HG02798 (cell line): ENCODE results near the gene ASB2.
A peak's percentile ranks its signal among the peaks of the same experiment; 100 is the strongest.

Experiments used
- ATAC-seq: cut with Tn5 transposase; IDR thresholded peaks from one replicate; pipeline ENCODE4 v1.9.1; 2021; ENCODE audit warnings: mild to moderate bottlenecking; ENCODE audit not compliant: unreplicated experiment, poor library complexity

The ASB2 gene

DNA sequence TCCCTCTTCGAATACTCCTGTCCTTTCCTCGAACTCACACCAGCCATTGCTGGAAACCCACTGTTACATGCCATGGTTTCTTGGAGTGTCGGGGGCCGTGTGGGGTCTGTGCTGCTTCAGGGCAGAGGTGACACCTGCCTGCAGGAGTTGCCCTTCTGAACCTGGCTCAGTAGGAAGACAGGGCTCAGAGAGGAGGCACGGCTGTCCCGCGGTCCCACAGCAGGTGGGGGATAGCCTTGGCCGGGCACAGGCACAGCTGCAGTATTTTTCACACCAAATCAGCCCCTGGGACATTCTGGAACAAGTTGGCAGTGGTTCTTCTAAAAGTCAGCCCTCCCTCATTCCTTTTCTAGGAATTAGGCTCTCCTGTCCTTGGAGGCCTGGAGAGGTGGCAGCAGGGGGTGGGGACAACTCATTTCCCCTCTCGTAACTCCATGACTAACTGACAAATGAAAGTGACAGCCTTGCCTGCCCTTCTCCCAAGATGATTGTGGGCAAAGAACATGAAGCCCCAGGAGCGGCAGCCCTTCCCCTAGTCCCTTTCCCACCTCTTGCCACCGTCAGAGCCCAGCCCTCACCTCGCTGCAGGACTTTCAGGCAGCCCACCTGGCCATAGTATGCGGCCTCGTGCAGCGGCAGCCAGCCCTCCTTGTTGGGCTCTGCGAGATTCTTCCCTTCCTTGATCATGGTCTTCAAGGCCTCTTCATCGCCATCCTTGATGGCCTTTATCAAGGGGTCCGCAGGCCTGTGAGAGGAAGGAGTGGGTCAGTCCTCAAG lies 22.4 kb downstream of the ASB2 start:
- no peak for ATAC-seq

DNA sequence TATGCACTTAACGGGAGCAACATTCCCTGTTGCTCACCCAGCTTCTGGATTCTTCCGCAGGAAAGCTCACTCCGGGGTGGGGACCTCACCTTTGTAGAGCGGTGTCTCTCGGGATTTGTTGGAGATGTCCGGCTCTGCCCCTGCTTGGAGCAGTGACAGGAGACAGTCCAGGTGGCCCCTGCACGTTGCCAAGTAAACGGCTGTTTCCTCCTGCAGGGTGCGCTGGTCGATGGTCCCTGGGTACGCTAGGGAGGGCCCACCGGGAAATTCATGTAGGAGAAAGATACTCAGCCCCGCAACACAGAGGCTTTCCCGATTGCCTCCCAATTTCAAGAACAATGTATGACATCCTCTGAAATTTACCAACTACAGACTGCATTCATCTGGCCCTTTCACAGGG lies 23.1 kb downstream of the ASB2 start:
- ATAC-seq, result no peak

DNA sequence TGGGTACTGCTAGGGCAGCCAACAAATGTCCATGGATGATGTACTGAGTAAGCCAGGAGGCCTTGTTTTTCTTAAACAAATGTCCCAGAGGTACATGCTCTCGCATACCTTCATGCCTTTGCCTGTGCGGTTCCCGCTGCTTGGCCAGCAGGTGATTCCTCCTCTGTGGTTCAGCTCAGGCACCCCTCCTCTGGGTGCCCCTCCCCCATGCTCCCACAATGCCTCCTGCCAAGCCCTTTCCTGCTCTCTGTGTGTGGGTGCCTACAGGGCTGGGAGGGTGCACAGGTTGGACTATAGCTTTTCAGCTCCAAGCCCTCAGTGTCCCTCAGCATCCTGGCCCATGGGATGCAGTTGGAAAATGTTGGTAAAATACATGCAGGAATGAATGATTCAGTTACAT lies 23.5 kb downstream of the ASB2 start:
- no peak for ATAC-seq

DNA sequence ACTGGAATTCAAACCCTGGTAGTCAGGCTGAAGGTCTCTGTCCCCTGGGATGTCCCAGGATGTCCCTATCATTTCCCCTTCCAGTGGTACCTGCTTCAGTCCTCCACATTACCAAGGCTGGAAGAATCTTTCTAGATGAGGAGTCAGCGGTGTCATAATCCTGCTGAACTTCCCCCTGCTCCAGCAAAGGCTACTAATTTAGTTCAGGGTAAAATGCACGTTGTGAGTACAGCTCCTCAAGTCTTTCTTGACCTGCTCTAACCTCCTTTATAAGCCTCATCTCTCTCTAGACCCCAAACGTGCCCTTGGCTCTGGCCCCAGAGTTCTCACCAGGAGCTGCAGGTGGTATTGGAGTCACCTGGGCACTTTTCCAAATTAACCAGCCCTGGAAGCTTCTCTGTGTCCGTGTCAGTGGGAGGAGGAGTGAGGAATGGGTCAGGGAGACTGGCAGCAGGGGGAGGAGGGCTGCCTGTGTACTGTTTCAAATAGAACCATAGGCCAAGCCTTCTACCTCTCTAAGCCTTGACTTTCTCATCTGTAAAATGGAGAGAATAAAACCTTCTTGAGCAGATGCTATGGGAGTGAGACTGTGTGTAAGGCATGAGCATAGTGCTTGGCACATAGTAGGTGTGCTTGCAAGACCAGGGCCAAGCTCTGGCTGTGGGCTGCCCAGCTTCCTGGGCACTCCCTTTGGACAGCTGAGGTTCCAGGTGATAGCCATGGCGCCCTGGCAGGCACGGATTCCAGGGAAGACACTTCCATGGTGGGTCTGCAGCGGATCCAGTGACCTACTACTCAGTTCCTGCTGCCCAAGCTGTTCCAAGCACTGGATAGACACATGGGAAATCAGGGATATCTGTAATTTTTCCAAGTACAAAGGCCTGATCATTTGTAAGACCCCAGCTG lies 24.5 kb downstream of the ASB2 start:
- ATAC-seq, result no peak

DNA sequence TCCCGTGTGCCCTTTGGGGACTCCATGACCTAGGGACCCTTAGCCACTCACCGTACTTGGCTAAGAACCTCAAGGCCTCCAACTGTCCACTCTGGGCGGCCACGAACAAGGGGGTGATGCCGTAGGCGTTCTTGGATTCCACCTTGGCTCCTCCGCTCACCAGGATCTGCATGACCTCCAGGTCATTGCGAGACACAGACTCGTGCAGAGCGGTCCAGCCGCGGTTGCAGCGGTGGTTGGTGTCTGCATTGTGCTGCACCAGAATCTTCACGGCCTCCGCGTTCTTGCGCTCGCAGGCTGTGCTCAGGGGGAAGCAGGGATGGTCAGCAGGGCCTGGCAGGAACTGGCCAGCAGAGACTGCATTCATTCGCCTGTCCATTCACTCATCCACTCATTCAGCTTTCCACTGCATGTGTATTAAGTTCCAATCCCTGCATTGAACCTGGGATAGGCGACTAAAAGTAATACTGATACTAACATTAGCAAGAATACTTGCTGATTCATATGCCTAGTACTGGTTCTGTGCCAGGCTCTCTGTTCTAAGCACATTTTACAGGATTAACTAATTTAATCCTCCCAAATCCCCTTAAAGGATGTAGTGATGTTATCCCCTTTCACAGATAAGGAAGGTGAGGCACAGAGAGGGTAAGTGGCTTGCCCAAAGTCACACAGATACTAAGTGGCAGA lies 25.3 kb downstream of the ASB2 start:
- no peak for ATAC-seq

DNA sequence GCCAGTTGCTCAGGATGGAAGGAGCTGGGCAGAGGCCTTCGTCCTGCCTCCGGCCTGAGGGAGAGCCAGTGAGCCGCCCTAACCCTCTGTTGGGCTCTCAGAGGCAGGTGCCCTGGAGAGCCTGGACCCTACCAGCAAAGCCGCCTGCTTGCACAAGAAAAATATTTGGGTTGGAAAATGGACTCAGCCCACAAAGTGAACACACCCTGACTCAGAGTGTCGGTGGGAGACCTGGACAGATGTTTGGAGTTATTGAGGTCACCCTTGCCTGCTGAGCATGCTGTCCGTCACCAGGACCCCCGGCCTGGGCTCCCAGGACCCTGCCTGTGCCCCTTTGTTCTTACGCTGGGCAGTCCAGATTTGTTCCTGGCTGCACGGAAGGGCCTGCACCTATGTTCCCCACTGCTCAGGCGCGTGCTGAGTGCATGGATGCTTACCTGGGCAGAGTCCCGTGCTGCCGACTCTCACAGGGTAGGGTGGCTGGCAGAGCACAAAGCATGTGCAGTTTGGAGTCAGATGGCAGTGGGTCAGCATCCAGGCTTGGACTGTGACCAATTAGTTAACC lies 26.8 kb downstream of the ASB2 start:
- no peak for ATAC-seq

DNA sequence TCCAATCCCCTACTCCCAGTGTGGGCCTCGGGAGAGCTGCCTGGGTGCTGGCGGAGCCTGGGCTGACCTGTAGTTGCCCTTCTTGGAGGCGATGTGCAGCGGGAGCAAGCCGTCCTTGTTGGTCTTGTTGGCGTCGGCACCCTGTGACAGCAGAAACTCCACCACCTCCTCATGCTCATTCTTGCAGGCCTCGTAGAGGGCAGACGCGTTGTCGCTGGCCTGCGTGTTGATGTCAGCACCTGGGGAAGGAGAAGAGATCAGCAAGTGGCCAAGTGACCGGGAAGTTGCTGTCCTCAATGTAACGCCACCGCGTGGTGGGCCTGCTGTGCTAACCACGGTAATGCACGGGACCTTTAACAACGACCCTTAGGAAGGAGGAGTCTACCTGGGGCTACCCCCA lies 29.1 kb downstream of the ASB2 start:
- ATAC-seq, result no peak

DNA sequence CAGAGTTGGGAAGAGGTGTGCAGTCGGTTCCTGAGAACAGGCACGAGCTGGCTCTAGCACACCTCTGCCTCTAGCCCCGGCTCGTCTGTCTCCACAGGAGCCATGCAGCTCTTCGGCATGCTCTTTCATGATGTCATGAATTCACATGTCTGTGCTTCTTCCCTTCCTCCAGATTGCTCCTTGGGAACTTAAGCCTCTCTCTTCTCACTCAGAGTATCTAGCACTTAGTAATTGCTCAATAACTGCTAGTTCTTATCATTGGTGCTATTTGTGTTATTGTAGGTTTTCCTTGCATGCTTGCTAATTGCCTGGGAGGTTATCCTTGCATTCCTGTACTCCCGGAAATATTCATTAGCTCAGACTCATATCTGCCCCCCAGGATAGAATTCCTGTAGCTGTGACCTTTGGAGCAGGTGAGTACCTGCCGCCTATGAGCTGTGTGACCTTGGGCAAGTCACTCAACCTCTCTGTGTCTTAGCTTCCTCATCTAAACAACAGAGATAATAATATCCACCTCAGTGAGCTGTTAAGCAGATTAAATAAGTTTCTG lies 29.8 kb downstream of the ASB2 start:
- no peak for ATAC-seq

DNA sequence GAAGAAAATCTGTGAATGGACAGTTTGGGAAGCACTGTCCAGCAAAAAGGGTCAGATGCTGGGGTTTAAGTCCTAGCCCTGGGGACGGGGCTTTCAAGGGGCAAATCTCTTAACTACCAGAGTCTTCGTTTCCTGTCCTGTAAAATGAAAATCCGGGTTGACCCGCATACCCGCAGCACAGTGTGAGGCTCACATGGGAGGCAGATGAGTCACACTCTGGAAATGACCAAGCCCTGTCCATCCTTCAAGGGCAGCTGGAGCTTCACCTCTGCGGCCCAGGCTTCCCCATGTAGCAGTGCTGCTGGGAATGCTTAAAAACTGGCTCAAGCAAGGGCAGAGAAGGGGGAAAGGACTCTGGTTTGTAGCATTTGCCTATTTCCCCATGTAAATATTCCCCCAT lies 30.3 kb downstream of the ASB2 start:
- no peak for ATAC-seq

DNA sequence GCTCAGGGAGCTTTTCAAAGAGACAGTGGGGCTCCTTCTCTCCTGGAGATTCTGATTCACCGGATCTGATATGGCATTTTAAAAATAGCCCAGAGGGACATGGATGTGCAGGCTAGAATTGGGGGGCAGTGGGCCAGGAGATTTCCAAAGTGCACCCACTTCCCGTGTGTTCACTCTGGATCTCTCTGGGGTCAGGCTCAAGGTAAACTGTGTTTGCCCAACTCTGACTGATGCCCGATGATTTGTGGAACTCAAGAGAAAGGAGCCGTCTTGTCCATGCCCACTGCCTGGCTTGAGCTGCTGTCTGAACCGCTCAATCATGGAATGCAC lies 31.3 kb downstream of the ASB2 start:
- no peak for ATAC-seq

DNA sequence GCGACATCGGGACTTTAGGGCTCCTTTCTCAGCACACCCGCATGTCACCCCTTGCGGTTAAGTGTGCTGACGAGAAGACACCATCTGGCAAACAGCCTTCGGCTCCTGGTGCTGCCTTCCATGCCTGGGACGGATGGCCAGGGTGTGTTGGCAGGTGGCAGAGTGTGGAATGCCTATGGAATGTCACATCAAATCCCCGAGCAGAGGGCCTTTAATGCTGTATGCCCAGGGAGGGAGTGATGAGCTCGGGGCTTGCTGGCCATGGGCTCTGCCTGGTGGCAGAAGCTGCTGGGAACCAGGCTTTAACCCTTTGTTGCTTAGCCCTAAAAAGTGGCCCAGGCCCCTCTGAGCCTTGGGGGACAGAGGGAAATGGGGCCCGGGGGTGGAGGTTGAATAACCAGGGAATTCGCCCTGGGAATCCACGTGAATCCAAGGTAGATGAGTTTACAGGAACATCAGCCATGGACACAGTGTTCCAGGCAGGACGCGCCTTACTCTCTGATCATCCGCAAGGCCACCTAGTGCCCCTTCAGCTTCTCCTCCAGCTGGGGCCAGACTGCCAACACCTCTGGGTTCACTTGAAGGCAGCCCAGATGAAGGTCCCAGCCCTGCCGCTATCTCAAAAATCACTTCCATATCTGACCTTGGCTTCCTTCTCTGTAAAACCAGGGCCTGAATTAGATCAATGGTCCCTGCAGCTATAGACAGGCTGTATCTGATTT lies 31.9 kb downstream of the ASB2 start:
- ATAC-seq, result no peak

DNA sequence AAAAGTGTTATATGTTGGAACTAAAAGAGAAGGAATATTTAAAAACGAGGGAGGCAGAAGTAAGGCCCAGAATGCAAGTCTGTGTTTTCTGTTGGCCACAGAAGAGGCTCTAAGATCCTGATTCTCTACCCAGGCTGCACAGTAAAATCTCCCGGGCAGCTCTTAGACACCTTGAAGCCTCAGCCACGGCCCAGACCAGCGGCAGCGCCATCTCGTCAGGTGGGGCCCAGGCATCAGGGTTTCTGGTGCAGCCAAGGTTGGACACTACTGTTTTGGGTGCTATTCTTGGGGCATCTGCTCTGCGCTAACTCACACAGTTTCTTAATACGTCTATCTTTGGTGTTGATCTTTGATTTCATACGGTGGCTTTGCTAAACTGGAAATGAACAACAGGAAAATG lies 32.4 kb downstream of the ASB2 start:
- ATAC-seq, result no peak

DNA sequence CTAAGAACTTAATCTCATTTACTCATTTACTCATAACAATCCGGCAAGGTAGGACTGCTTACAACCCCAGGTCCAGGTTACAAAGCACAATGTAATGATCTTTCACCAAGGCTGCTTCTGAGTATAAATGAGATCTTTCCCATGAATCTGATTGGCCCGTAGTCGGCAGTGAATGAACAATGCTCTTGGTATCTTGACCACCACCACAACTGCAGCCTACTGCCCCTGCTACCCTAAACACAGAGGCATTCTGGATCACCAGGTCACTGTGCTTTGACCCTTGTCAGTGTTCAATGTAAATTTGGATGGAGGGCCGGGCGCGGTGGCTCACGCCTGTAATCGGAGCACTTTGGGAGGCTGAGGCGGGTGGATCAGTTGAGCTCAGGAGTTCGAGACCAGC lies 33.3 kb downstream of the ASB2 start:
- no peak for ATAC-seq

DNA sequence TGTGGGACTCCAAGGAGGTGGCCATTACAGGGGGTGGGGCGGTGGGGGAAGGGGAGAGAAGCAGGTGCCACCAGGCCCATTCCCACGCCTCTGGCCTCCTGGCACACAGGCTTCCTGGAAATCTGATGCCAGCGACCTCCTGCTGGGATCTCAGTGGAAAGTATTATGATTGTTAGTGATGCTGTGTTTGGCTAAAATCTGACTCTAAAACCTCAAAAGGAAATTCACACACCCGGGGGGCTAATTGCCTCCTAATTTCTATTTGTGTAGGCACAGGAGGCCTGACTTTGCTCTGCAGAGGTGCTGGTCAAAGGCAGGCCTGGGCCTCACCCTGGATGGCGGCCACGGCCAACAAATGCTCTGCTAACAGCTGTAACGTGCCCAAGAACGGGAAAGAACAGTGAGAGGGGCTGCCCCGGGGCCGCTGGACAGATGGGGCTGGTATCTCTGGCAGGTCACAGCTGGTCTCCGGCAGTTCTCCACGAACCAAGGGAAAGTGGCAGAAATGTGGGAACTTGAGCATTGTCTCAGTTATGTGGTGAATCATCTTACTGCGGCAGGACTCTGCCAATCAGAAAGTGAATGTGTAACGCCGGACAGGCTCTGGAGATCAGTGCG lies 35.0 kb downstream of the ASB2 start:
- no peak for ATAC-seq

DNA sequence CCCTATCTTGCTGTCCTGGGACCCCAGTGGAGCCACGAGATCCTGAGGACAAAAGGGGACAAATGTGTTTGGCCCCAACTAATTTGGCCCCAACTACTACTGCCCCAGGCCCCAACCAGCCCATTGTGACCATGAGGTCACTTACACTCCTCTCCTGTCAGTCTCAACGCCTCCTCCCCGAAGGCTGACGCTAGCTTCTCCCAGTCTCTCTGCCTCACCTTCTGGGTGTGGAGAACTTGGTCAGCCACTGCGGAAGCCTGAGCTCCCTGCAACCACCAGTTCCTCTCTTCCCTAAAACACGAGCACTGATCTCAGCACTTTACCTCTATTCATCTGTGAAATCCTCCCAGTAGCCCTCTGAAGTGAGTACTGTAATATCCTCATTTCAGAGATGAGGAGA lies 35.9 kb downstream of the ASB2 start:
- ATAC-seq, result no peak

DNA sequence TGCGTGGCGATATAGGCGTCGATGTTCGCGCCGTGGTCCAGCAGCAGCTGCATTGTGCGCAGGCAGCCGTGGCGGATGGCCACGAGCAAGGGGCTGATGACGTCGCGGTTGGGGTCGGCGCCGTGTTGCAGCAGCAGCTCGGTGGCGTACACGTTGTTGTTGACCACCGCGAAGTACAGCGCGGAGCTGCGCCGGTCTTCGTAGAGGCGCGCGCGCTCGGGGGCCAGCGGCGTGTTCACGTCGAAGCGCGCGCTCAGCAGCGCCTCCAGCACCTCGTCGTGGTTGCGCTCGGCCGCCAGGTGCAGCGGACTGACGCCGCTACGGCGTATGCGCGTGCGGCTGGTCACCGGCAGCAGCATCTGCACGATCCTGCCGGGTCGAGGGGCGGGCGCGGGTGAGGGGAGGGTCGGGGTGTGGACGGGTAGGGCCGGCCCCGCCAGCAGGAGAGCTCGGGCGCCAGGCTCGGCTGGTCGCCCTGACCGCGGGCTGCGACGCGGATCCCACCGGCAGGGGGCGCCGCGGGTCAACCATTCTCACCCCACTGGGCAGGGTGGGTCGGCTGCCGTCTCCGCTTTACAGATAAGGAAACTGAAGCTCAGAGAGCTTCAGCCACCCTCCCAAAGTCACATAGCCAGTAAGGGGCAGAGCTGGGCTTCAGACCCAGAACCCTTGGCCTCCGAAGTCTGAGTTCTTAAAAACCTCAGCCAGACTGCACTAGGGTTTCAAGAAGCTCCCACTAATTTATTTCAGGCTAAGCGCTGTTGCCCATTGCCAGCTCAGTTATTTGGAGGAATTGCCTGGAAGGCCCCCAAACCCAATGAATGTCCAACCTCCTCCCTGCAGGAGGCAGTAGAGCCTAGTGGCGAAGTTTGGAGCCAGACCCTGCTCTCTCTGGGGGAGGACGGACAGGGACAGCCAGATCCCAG lies 36.8 kb downstream of the ASB2 start:
- peak; percentile 93 for ATAC-seq

DNA sequence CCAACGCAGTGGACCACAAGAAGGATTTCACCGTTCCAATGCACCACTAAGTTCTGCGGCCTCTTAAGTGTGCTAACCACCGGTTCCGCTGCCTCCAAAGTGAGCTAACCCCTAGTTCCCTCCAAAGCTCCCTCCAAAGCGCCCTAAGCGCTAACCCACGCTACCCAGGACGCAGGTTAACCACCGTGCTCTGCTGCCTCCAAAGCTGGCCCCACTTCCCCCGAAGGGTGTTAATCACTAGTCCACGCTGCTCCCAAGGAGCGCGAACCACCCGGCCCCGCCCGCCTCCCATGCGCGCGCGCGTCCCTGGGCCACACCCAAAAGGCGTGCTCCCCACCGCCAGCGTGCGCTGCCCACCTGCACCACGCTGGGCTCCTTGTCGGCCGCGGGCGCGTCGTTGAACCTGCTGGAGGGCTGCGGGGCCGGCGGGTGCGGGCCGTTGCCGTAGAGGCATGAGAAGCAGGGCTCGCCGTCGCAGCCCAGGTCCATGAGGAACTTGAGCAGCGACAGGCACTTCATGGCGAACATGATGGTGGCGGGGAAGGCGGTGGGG lies 37.5 kb downstream of the ASB2 start:
- ATAC-seq, result no peak

DNA sequence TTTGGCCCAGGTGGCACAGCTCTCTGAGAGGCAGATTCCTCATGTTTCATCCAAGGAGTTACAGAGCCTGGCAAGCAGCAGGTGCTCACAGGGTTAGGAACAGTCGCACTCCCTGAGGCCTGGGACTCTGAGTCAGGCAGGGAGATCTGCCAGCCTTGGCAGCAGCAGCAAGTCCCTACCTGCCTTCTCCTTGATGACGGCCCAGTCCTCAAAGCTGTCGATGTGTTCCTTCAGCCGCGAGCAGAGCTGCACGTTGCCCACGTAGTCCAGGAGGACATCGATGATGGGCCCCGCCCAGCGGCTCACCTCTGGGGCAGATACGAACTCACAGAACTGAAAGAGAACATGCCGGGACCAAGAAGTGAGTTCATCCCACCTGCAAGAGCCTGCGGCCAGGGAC lies 38.9 kb downstream of the ASB2 start:
- no peak for ATAC-seq
